ENCODE measurements around the gene FBXO5.

The FBXO5 gene

GRCh38 chr6:152954443-152954842, 28.4 kb downstream of the FBXO5 start:
- H3K4me3 ChIP-seq (ENCODE audit: control insufficient read depth, low read depth, low read length) = no peak overlapping the region
- no peak for DNase-seq (ENCODE audit: low read depth)
- no peak for TF ChIP-seq CTCF (IDR thresholded peaks at IDR 0.05; ENCODE audit: control insufficient read depth, insufficient read depth, low read depth, low read length, missing control alignments)

- TF ChIP-seq CTCF (IDR thresholded peaks at IDR 0.05; ENCODE audit: control insufficient read depth, insufficient read depth, low read depth, low read length, missing control alignments) = peak; percentile 62
- no peak for DNase-seq (ENCODE audit: low read depth)
- H3K4me3 ChIP-seq (ENCODE audit: control insufficient read depth, low read depth, low read length) = no peak overlapping the region
Measured at GRCh38 chr6:152952866-152953509, 29.9 kb downstream of the FBXO5 start.

GRCh38 chr6:152952045-152952444, 30.8 kb downstream of the FBXO5 start:
- no peak overlapping the region for H3K4me3 ChIP-seq (ENCODE audit: control insufficient read depth, low read depth, low read length)
- no peak for DNase-seq (ENCODE audit: low read depth)
- no peak for TF ChIP-seq CTCF (IDR thresholded peaks at IDR 0.05; ENCODE audit: control insufficient read depth, insufficient read depth, low read depth, low read length, missing control alignments)

- TF ChIP-seq CTCF (IDR thresholded peaks at IDR 0.05; ENCODE audit: control insufficient read depth, insufficient read depth, low read depth, low read length, missing control alignments) = no peak
- no peak overlapping the region for H3K4me3 ChIP-seq (ENCODE audit: control insufficient read depth, low read depth, low read length)
- DNase-seq (ENCODE audit: low read depth) = no peak
Measured at GRCh38 chr6:152950240-152950639, 32.6 kb downstream of the FBXO5 start.

GRCh38 chr6:152948150-152948768, 34.6 kb downstream of the FBXO5 start:
- peak; percentile 58 for TF ChIP-seq CTCF (IDR thresholded peaks at IDR 0.05; ENCODE audit: control insufficient read depth, insufficient read depth, low read depth, low read length, missing control alignments)
- DNase-seq (ENCODE audit: low read depth) = peak; percentile 14
- H3K4me3 ChIP-seq (ENCODE audit: control insufficient read depth, low read depth, low read length) = no peak overlapping the region; the same call in 1 of the 2 replicates

- TF ChIP-seq CTCF (IDR thresholded peaks at IDR 0.05; ENCODE audit: control insufficient read depth, insufficient read depth, low read depth, low read length, missing control alignments) = no peak
- DNase-seq (ENCODE audit: low read depth) = no peak
Measured at GRCh38 chr6:152946995-152947394, 35.8 kb downstream of the FBXO5 start.

More at GRCh38 chr6:152946995-152947394, 35.8 kb downstream of the FBXO5 start:
- no peak overlapping the region for H3K4me3 ChIP-seq (ENCODE audit: control insufficient read depth, low read depth, low read length)
